GM18867 (cell line): ENCODE data around the gene DEAF1.
"Not testable (repeated sequence)": the region's sequence is repeated elsewhere in the genome, so short reads cannot be mapped to it uniquely, and the experiment has no call there.

Experiments used
- ATAC-seq: cut with Tn5 transposase; IDR thresholded peaks from one replicate; pipeline ENCODE4 v1.9.1; 2021; ENCODE audit warnings: mild to moderate bottlenecking, moderate library complexity; ENCODE audit not compliant: unreplicated experiment

The DEAF1 gene

GRCh38 chr11:694563-695287 lies at the start of gene DEAF1:
Gene DEAF1 (minus strand): TSS chr11:695222. CDS start chr11:695047, 175 bp downstream.
- ATAC-seq = peak; percentile 75

GRCh38 chr11:742571-743201 lies 47.7 kb upstream of the DEAF1 start:
- no peak for ATAC-seq

- ATAC-seq = no peak
Observed at GRCh38 chr11:742156-742546, 47.1 kb upstream of the DEAF1 start.

- not testable (repeated sequence) for ATAC-seq
Observed at GRCh38 chr11:737899-738298, 42.9 kb upstream of the DEAF1 start.

GRCh38 chr11:737366-737765 lies 42.3 kb upstream of the DEAF1 start:
- no peak for ATAC-seq

GRCh38 chr11:734541-734940 lies 39.5 kb upstream of the DEAF1 start:
- ATAC-seq = not testable (repeated sequence)

GRCh38 chr11:733072-733471 lies 38.0 kb upstream of the DEAF1 start:
- ATAC-seq = no peak

- ATAC-seq = no peak
Observed at GRCh38 chr11:729492-730074, 34.6 kb upstream of the DEAF1 start.

GRCh38 chr11:728901-729491 lies 34.0 kb upstream of the DEAF1 start:
- ATAC-seq = no peak

- ATAC-seq = peak; percentile 50
Observed at GRCh38 chr11:727859-728748, 33.1 kb upstream of the DEAF1 start.

GRCh38 chr11:727281-727701 lies 32.3 kb upstream of the DEAF1 start:
- ATAC-seq = no peak

GRCh38 chr11:726278-727220 lies 31.5 kb upstream of the DEAF1 start:
- ATAC-seq = peak; percentile 36

- ATAC-seq = no peak
Observed at GRCh38 chr11:725624-726202, 30.7 kb upstream of the DEAF1 start.

GRCh38 chr11:724778-725386 lies 29.9 kb upstream of the DEAF1 start:
- ATAC-seq = no peak

GRCh38 chr11:724049-724777 lies 29.2 kb upstream of the DEAF1 start:
- no peak for ATAC-seq

- no peak for ATAC-seq
Observed at GRCh38 chr11:723120-723883, 28.3 kb upstream of the DEAF1 start.

- no peak for ATAC-seq
Observed at GRCh38 chr11:722346-722811, 27.4 kb upstream of the DEAF1 start.
